GM18511 (cell line): ENCODE results near the gene TBX10.

Experiments
- ATAC-seq: cut with Tn5 transposase; IDR thresholded peaks from one replicate; pipeline ENCODE4 v1.9.1; 2021; ENCODE audit warnings: mild to moderate bottlenecking, moderate library complexity; ENCODE audit not compliant: unreplicated experiment

TBX10 gene

DNA sequence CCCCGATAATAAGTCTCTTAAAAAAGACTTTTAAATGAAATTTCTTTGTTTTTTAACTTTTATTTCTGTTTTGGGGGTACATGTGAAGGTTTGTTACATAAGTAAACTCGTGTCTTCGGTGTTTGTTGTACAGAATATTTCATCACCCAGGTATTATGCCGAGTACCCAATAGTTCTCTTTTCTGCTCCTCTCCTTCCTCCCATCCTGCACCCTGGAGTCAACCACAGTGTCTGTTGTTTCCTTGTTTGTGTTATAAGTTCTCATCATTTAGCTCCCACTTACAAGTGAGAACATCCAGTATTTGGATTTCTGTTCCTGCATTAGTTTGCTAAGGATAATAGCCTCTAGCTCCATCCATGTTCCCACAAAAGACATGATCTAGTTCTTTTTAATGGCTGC is 57.6 kb downstream of the TBX10 start:
- no peak for ATAC-seq

DNA sequence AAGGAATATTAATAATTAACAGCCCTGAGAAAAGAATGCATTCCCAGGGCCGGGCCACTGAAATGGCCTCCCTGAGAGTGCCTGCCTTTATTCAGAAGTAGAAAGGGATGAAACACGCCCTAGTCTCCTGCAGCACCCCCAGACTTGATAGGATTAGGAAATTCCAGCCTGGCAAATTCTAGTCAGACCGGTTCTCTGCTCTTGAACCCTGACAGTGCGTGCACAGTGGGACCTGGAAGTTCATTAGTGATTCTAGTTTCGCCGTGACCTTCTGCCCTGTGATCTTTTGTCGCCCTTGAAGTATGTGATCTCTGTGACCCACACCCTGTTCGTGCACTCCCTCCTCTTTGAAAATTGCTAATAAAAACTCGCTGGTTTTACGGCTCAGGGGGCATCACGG is 58.1 kb downstream of the TBX10 start:
- ATAC-seq: no peak
